Measurements from ENCODE around the gene CEMIP. TPM values are rescaled to one million over a fixed set of nuclear protein-coding genes. Genes with fewer than 3 reads are reported as not detected.

Gene CEMIP
- total and polyA plus RNA-seq, 4 donors = 11.6 to 257 (median 62.6) TPM

DNA sequence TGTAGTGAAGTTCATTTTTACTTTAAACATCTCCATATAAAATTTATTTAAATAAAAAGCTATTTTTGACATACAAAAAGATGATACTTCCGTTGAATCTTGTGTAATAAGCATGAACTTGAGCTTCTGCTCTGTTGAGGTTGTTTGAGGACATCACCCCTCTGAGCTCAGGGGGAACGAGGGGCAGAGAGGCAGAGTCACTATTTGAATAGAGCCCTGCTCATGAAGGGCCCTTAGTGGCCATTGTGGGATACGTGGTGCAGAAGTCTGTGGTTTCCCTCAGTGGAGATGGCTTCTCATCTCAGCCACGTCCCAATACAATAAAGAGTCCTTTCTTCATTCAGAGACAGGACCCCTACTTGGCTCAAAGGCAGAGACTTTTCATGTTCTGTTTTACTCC lies 10.6 kb downstream of the CEMIP start:
- WGBS (ENCODE audit: insufficient coverage) = no CpG with 5 or more reads among the region's 4 CpGs
- peaks cover 8% of the 10 kb centered on the region for H3K4me1 ChIP-seq (ENCODE audit: control insufficient read depth, insufficient read depth, low read length)
- DNase-seq (ENCODE audit: low read depth in 4 of 6, low spot score in 6 of 6) = no peak
- no peaks in the 10 kb centered on the region for H3K27me3 ChIP-seq (ENCODE audit: control insufficient read depth, insufficient read depth, low read length)
- H3K27ac ChIP-seq (ENCODE audit: low read depth, low read length) = no peak overlapping the region
- no peaks in the 10 kb centered on the region for H3K36me3 ChIP-seq (ENCODE audit: control insufficient read depth, insufficient read depth, low read length)
- no peaks in the 10 kb centered on the region for H3K9me3 ChIP-seq (ENCODE audit: control insufficient read depth, insufficient read depth, low read length)
- H3K4me3 ChIP-seq (ENCODE audit: low read depth, low read length) = no peak overlapping the region

DNA sequence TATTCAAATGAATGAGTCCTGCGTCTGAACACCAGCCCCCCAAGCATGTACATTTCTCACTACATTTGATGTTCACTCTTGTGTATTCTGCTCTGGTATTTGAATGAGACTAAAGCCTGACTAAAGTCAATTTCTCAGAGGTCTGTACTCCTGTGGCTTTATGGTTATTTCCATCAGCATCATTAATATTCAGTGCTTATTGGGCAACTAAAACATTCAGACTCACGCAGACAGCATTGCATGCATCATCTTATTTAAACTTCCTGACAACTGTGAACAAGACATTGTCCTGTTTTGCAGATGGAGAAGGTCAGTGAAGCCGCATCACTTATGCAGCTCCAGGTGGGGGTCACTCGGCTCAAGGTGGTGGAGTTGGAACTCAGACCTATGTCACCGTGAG lies 11.1 kb downstream of the CEMIP start:
- peaks cover 8% of the 10 kb centered on the region for H3K4me1 ChIP-seq (ENCODE audit: control insufficient read depth, insufficient read depth, low read length)
- no peak for DNase-seq (ENCODE audit: low read depth in 4 of 6, low spot score in 6 of 6)
- H3K27me3 ChIP-seq (ENCODE audit: control insufficient read depth, insufficient read depth, low read length) = no peaks in the 10 kb centered on the region
- H3K4me3 ChIP-seq (ENCODE audit: low read depth, low read length) = no peak overlapping the region
- no CpG with 5 or more reads among the region's 5 CpGs for whole genome bisulfite sequencing (ENCODE audit: insufficient coverage)
- H3K27ac ChIP-seq (ENCODE audit: low read depth, low read length) = no peak overlapping the region
- no peaks in the 10 kb centered on the region for H3K36me3 ChIP-seq (ENCODE audit: control insufficient read depth, insufficient read depth, low read length)
- H3K9me3 ChIP-seq (ENCODE audit: control insufficient read depth, insufficient read depth, low read length) = no peaks in the 10 kb centered on the region

- Histone ChIP-seq H3K9me3 (ENCODE audit: control insufficient read depth, insufficient read depth, low read length) (no peaks in the 10 kb centered on the region), H3K36me3 (ENCODE audit: control insufficient read depth, insufficient read depth, low read length) (no peaks in the 10 kb centered on the region), H3K27ac (ENCODE audit: low read depth, low read length) (no peak overlapping the region), H3K4me3 (ENCODE audit: low read depth, low read length) (no peak overlapping the region), H3K27me3 (ENCODE audit: control insufficient read depth, insufficient read depth, low read length) (no peaks in the 10 kb centered on the region), H3K4me1 (ENCODE audit: control insufficient read depth, insufficient read depth, low read length) (peaks cover 8% of the 10 kb centered on the region)
- no CpG with 5 or more reads among the region's 1 CpG for WGBS (ENCODE audit: insufficient coverage)
- no peak for DNase-seq (ENCODE audit: low read depth in 4 of 6, low spot score in 6 of 6)
Observed at GRCh38 chr15:80791004-80791403, 11.8 kb downstream of the CEMIP start.

- WGBS (ENCODE audit: insufficient coverage) = 100% methylated on average over 2 of the region's 5 CpGs
- Histone ChIP-seq H3K27ac (ENCODE audit: low read depth, low read length) (no peak overlapping the region), H3K4me3 (ENCODE audit: low read depth, low read length) (no peak overlapping the region), H3K4me1 (ENCODE audit: control insufficient read depth, insufficient read depth, low read length) (no peaks in the 10 kb centered on the region), H3K9me3 (ENCODE audit: control insufficient read depth, insufficient read depth, low read length) (no peaks in the 10 kb centered on the region), H3K27me3 (ENCODE audit: control insufficient read depth, insufficient read depth, low read length) (no peaks in the 10 kb centered on the region), H3K36me3 (ENCODE audit: control insufficient read depth, insufficient read depth, low read length) (no peaks in the 10 kb centered on the region)
- DNase-seq (ENCODE audit: low read depth in 4 of 6, low spot score in 6 of 6) = peak in 1 of 6 donors; percentile 58
Observed at GRCh38 chr15:80796407-80796806, 17.2 kb downstream of the CEMIP start.

GRCh38 chr15:80798911-80799310 lies 19.7 kb downstream of the CEMIP start:
- Histone ChIP-seq H3K9me3 (ENCODE audit: control insufficient read depth, insufficient read depth, low read length) (no peaks in the 10 kb centered on the region), H3K4me1 (ENCODE audit: control insufficient read depth, insufficient read depth, low read length) (no peaks in the 10 kb centered on the region), H3K36me3 (ENCODE audit: control insufficient read depth, insufficient read depth, low read length) (peaks cover 3% of the 10 kb centered on the region), H3K27me3 (ENCODE audit: control insufficient read depth, insufficient read depth, low read length) (no peaks in the 10 kb centered on the region), H3K4me3 (ENCODE audit: low read depth, low read length) (no peak overlapping the region), H3K27ac (ENCODE audit: low read depth, low read length) (no peak overlapping the region)
- no peak for DNase-seq (ENCODE audit: low read depth in 4 of 6, low spot score in 6 of 6)
- WGBS (ENCODE audit: insufficient coverage) = 78% methylated on average over 2 of the region's 3 CpGs

DNA sequence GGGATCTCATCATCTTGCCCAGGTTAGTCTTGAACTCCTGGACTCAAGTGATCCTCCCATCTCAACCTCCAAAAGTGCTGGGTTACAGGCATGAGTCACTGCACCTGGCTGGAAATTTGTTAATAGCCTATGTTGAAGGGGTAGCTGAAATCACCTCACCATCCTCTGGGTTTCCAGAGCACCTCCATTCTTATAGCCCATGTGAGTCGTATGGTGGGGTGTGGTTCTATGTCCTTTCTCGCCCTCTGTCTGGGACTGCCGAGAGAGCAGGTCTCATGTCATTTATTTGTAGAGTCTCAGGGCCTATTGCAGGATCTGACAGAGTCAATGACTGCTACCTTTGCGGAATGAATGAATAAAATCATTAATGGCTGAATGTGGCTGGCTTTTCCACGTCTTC lies 20.9 kb downstream of the CEMIP start:
- no peak overlapping the region for H3K27ac ChIP-seq (ENCODE audit: low read depth, low read length)
- WGBS (ENCODE audit: insufficient coverage) = 100% methylated on average over 1 of the region's 5 CpGs
- peaks cover 3% of the 10 kb centered on the region for H3K36me3 ChIP-seq (ENCODE audit: control insufficient read depth, insufficient read depth, low read length)
- no peak for DNase-seq (ENCODE audit: low read depth in 4 of 6, low spot score in 6 of 6)
- no peaks in the 10 kb centered on the region for H3K27me3 ChIP-seq (ENCODE audit: control insufficient read depth, insufficient read depth, low read length)
- no peaks in the 10 kb centered on the region for H3K9me3 ChIP-seq (ENCODE audit: control insufficient read depth, insufficient read depth, low read length)
- H3K4me3 ChIP-seq (ENCODE audit: low read depth, low read length) = no peak overlapping the region
- no peaks in the 10 kb centered on the region for H3K4me1 ChIP-seq (ENCODE audit: control insufficient read depth, insufficient read depth, low read length)

GRCh38 chr15:80801891-80802680 lies 22.9 kb downstream of the CEMIP start:
- H3K4me1 ChIP-seq (ENCODE audit: control insufficient read depth, insufficient read depth, low read length) = no peaks in the 10 kb centered on the region
- 90% methylated on average over 10 of the region's 10 CpGs for WGBS (ENCODE audit: insufficient coverage)
- H3K27ac ChIP-seq (ENCODE audit: low read depth, low read length) = no peak overlapping the region

DNA sequence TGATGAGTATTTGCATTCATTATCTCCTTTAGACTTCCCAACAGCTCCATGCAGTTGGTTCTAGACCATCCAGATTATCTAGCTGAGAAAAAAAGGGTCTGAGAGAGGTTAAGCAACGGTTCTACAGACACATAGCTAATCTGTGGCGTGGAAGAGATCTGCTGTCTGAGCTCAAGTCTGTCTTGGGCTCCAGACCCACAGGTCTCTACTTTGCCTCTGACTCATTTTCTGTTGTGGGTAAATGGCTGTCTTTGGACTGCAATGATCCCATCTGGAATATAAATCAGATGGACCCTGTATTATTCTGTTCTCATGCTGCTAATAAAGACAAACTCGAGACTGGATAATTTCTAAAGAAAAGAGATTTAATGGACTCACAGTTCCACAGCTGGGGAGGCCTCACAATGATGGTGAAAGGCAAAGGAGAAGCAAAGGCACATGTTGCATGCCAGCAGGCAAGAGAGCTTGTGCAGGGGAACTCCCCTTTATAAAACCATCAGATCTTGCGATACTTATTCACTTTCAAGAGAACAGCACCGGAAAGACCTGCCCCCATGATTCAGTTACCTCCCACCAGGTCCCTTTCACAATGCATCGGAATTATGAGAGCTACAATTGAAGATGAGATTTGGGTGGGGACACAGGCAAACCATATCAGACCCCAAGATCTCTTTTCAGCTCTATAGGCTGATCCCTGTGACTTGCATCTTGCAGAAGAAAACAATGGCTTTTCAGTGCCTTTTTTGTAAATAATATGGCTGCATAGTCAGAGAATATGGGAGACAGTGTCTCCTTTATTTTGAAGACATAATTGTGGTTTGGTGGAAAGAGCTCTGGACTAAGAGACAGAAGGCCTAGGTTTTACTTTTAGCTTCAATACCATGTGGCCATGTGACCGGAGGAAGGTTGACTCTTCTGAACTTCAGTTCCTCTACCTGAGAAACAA lies 24.7 kb downstream of the CEMIP start:
- Histone ChIP-seq H3K4me1 (ENCODE audit: control insufficient read depth, insufficient read depth, low read length) (no peaks in the 10 kb centered on the region), H3K36me3 (ENCODE audit: control insufficient read depth, insufficient read depth, low read length) (peaks cover 3% of the 10 kb centered on the region), H3K4me3 (ENCODE audit: low read depth, low read length) (no peak overlapping the region), H3K27me3 (ENCODE audit: control insufficient read depth, insufficient read depth, low read length) (no peaks in the 10 kb centered on the region), H3K27ac (ENCODE audit: low read depth, low read length) (no peak overlapping the region), H3K9me3 (ENCODE audit: control insufficient read depth, insufficient read depth, low read length) (no peaks in the 10 kb centered on the region)
- 80% methylated on average over 3 of the region's 7 CpGs for whole genome bisulfite sequencing (ENCODE audit: insufficient coverage)
- no peak for DNase-seq (ENCODE audit: low read depth in 4 of 6, low spot score in 6 of 6)

More at GRCh38 chr15:80801891-80802680, 22.9 kb downstream of the CEMIP start:
- Histone ChIP-seq H3K4me3 (ENCODE audit: low read depth, low read length) (no peak overlapping the region), H3K27me3 (ENCODE audit: control insufficient read depth, insufficient read depth, low read length) (no peaks in the 10 kb centered on the region), H3K36me3 (ENCODE audit: control insufficient read depth, insufficient read depth, low read length) (peaks cover 3% of the 10 kb centered on the region), H3K9me3 (ENCODE audit: control insufficient read depth, insufficient read depth, low read length) (no peaks in the 10 kb centered on the region)
- DNase-seq (ENCODE audit: low read depth in 4 of 6, low spot score in 6 of 6) = no peak

DNA sequence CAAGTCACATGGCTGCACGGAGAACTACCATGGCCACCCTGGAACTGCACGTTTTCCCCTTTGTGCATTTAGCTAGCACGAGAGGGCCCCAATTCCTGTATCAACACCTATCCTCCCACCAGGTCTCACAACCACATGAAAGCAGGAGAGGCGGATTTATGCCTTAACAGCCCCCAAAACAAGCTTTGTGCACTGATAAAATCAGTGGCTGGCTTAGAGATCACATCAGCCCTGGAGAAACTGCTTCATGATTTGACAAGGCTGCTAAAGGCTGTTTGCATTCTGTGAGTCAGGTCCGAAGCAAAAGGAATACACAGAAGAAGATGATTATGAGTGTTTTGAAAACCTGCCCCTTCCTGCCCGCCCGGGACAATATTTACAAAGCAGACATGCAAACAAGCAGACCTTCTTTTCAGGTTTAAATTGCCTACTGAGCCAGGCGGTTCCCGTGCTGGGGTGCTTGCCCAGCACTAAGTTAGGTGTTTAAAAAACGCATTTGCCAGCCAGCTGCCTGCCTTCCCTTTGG lies 25.9 kb downstream of the CEMIP start:
- WGBS (ENCODE audit: insufficient coverage) = 40% methylated on average over 4 of the region's 10 CpGs
- Histone ChIP-seq H3K4me3 (ENCODE audit: low read depth, low read length) (no peak overlapping the region), H3K9me3 (ENCODE audit: control insufficient read depth, insufficient read depth, low read length) (no peaks in the 10 kb centered on the region), H3K36me3 (ENCODE audit: control insufficient read depth, insufficient read depth, low read length) (peaks cover 3% of the 10 kb centered on the region), H3K27me3 (ENCODE audit: control insufficient read depth, insufficient read depth, low read length) (no peaks in the 10 kb centered on the region), H3K27ac (ENCODE audit: low read depth, low read length) (no peak overlapping the region), H3K4me1 (ENCODE audit: control insufficient read depth, insufficient read depth, low read length) (no peaks in the 10 kb centered on the region)
- peak in 1 of 6 donors; percentile 14 for DNase-seq (ENCODE audit: low read depth in 4 of 6, low spot score in 6 of 6)

All from spinal cord (tissue), 10 donors.